ENCODE results near the gene BCCIP. TPM values are rescaled to one million over a fixed set of nuclear protein-coding genes. Genes with fewer than 3 reads are reported as not detected.

The BCCIP gene
- total and polyA plus RNA-seq, 11 donors, result 31.3 to 81.0 (median 44.5) TPM

- no peak for TF ChIP-seq POLR2A (IDR thresholded peaks at IDR 0.05)
- TF ChIP-seq CTCF (IDR thresholded peaks at IDR 0.05), result no peak
- H3K36me3 ChIP-seq, result peaks cover 0 to 3% (median 0%) of the 10 kb centered on the region in 9 donors
Observed at GRCh38 chr10:125781374-125781773, 42.0 kb upstream of the BCCIP start.

GRCh38 chr10:125782054-125782453 is 41.3 kb upstream of the BCCIP start:
- H3K4me3 ChIP-seq, result no peak overlapping the region
- intact Hi-C loops (cut with DNase I), result no loop called here
- no peak overlapping the region for H3K27ac ChIP-seq
- H3K36me3 ChIP-seq, result peaks cover 0 to 3% (median 0%) of the 10 kb centered on the region in 9 donors
- TF ChIP-seq CTCF (IDR thresholded peaks at IDR 0.05) (no peak), POLR2A (IDR thresholded peaks at IDR 0.05) (no peak)
- H3K27me3 ChIP-seq, result no peaks in the 10 kb centered on the region
- no peak for ATAC-seq
- DNase-seq, result no peak
- peaks cover 0 to 5% (median 0%) of the 10 kb centered on the region in 12 donors for H3K9me3 ChIP-seq
- WGBS, 4 donors, result 74 to 85% (median 84%) methylated on average over 11 of the region's 11 CpGs
- no peaks in the 10 kb centered on the region for H3K4me1 ChIP-seq

More at GRCh38 chr10:125781374-125781773, 42.0 kb upstream of the BCCIP start:
- Histone ChIP-seq H3K27me3 (no peaks in the 10 kb centered on the region), H3K4me3 (no peak overlapping the region), H3K9me3 (peaks cover 0 to 5% (median 0%) of the 10 kb centered on the region in 12 donors), H3K4me1 (no peaks in the 10 kb centered on the region), H3K27ac (no peak overlapping the region)
- DNase-seq, result no peak
- intact Hi-C loops (cut with DNase I), result no loop called here
- no peak for ATAC-seq
- 93 to 95% (median 94%) methylated on average over 8 of the region's 8 CpGs for WGBS, 4 donors

- DNase-seq (no peak), ATAC-seq (no peak)
- intact Hi-C loops (cut with DNase I), result no loop called here
- TF ChIP-seq POLR2A (IDR thresholded peaks at IDR 0.05), result no peak
- no peak for TF ChIP-seq CTCF (IDR thresholded peaks at IDR 0.05)
- WGBS, 4 donors, result 70 to 94% (median 76%) methylated on average over 2 to 11 of the region's 11 CpGs
- no peak overlapping the region for H3K27ac ChIP-seq
- H3K9me3 ChIP-seq, result peaks cover 0 to 5% (median 0%) of the 10 kb centered on the region in 12 donors
- peaks cover 0 to 3% (median 0%) of the 10 kb centered on the region in 9 donors for H3K36me3 ChIP-seq
- H3K27me3 ChIP-seq, result no peaks in the 10 kb centered on the region
- H3K4me1 ChIP-seq, result no peaks in the 10 kb centered on the region
- no peak overlapping the region for H3K4me3 ChIP-seq
Observed at GRCh38 chr10:125782616-125783015, 40.7 kb upstream of the BCCIP start.

- 94 to 97% (median 95%) methylated on average over 7 of the region's 7 CpGs for WGBS, 4 donors
- Histone ChIP-seq H3K36me3 (peaks cover 0 to 9% (median 7%) of the 10 kb centered on the region in 9 donors), H3K4me1 (no peaks in the 10 kb centered on the region), H3K27ac (no peak overlapping the region), H3K9me3 (peaks cover 0 to 5% (median 0%) of the 10 kb centered on the region in 12 donors), H3K27me3 (no peaks in the 10 kb centered on the region), H3K4me3 (no peak overlapping the region)
- DNase-seq (no peak), ATAC-seq (no peak)
- no peak for TF ChIP-seq POLR2A (IDR thresholded peaks at IDR 0.05)
- intact Hi-C loops (cut with DNase I), result no loop called here
Observed at GRCh38 chr10:125783408-125783807, 39.9 kb upstream of the BCCIP start.

- DNase-seq, result no peak
- peaks cover 0 to 15% (median 12%) of the 10 kb centered on the region in 9 donors for H3K36me3 ChIP-seq
- 88 to 93% (median 93%) methylated on average over 6 of the region's 6 CpGs for WGBS, 4 donors
- H3K4me1 ChIP-seq, result no peaks in the 10 kb centered on the region
- H3K27me3 ChIP-seq, result no peaks in the 10 kb centered on the region
- TF ChIP-seq POLR2A (IDR thresholded peaks at IDR 0.05) (no peak), CTCF (IDR thresholded peaks at IDR 0.05) (no peak)
- no peak overlapping the region for H3K27ac ChIP-seq
- ATAC-seq, result no peak
- intact Hi-C loops (cut with DNase I), result no loop called here
- no peak overlapping the region for H3K4me3 ChIP-seq
- H3K9me3 ChIP-seq, result peaks cover 0 to 5% (median 0%) of the 10 kb centered on the region in 12 donors
Observed at GRCh38 chr10:125783957-125784356, 39.4 kb upstream of the BCCIP start.
